GM12873 (cell line): ENCODE data around the gene MYOCD.

Source experiments
- CTCF ChIP-seq: IDR thresholded peaks from 2 replicates; pipeline ENCODE4 v1.5.1; 2012; ENCODE audit warnings: low read depth, mild to moderate bottlenecking, moderate library complexity, low read length, control low read depth; ENCODE audit not compliant: insufficient read depth; ENCODE audit errors: missing control alignments

The MYOCD gene

GRCh38 chr17:12808723-12809122, 143.0 kb downstream of the MYOCD start:
- no peak for TF ChIP-seq CTCF

- no peak for TF ChIP-seq CTCF
Observed at GRCh38 chr17:12812877-12813276, 147.2 kb downstream of the MYOCD start.

- TF ChIP-seq CTCF, result no peak
Observed at GRCh38 chr17:12813664-12814063, 148.0 kb downstream of the MYOCD start.

GRCh38 chr17:12814718-12815117, 149.0 kb downstream of the MYOCD start:
- TF ChIP-seq CTCF, result no peak

DNA sequence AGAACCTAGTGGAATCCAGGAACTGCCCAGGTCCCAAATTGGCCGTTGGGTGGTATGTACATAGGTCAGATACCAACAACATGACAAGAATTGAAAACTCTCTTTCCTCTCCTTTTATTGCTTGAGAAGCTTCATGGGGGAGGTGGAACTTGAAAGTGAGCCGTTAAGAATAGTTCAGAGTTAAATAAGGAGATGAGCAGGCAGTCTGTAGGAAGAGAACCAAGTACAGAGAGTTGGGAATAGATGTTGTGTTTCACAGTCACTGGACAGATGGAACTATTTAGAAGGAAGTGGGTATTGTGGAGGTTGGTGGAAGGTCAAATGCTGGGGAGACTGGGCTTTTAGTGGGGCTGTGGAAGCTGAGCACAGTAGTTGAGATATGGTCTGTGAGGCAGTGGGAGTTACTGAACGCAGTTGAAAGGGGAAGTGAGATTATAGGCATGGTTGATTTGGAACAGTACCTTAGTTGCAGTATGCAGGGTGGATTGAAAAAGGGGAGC, 150.0 kb downstream of the MYOCD start:
- TF ChIP-seq CTCF, result no peak
